Common myeloid progenitor, CD34-positive (primary cell): ENCODE data around the gene RB1.

Source experiments
- CTCF ChIA-PET: fragments of 350-600 bp; sonication (Branson Sonifier 250); formaldehyde crosslinking; loops from one replicate; lab custom pipeline; 2021; ENCODE audit warnings: antibody characterized with exemption; lab: Charles Lee
- POLR2A ChIA-PET: fragments of 350-600 bp; sonication (Branson Sonifier 250); formaldehyde crosslinking; loops from one replicate; lab custom pipeline; 2021; ENCODE audit warnings: antibody characterized with exemption; lab: Charles Lee
- DNase-seq, 3 donors: peaks; one replicate each; pipeline versions ENCODE4 v3.0.0 to v3.0.0-alpha.2; 2013
- H3K27ac ChIP-seq, 2 experiments: 1 replicate in 1 of 2; 2 replicates in 1 of 2; pipeline ENCODE4 v1.7.0; 2013; ENCODE audit warnings: inconsistent platforms in 2 of 2, low read length in 2 of 2, mild to moderate bottlenecking in 2 of 2, low read depth in 1 of 2, moderate library complexity in 1 of 2; ENCODE audit not compliant: severe bottlenecking in 2 of 2, insufficient read depth in 1 of 2, poor library complexity in 1 of 2
- H3K27me3 ChIP-seq, 5 experiments: replicated peaks in 2 of 5; 1 replicate in 3 of 5; 2 replicates in 2 of 5; pipeline versions ENCODE4 v1.6.1 to v1.7.0; 2013; ENCODE audit warnings: low read length in 4 of 5, mild to moderate bottlenecking in 2 of 5, moderate library complexity in 2 of 5, inconsistent platforms in 1 of 5; ENCODE audit not compliant: insufficient read depth in 5 of 5, control insufficient read depth in 4 of 5
- H3K36me3 ChIP-seq, 4 experiments: 1 replicate in 2 of 4; 2 replicates in 2 of 4; pipeline versions ENCODE4 v1.6.1 to v1.7.0; 2013; ENCODE audit warnings: low read length in 3 of 4, control low read depth in 1 of 4, mild to moderate bottlenecking in 1 of 4; ENCODE audit not compliant: control insufficient read depth in 4 of 4, insufficient read depth in 4 of 4
- H3K4me1 ChIP-seq, 4 experiments: 1 replicate in 3 of 4; 2 replicates in 1 of 4; pipeline versions ENCODE4 v1.6.1 to v1.7.1; 2013; ENCODE audit warnings: low read length in 3 of 4, mild to moderate bottlenecking in 3 of 4, control low read depth in 1 of 4, inconsistent platforms in 1 of 4, moderate library complexity in 1 of 4; ENCODE audit not compliant: control insufficient read depth in 4 of 4, insufficient read depth in 4 of 4; ENCODE audit errors: control extremely low read depth in 1 of 4
- H3K4me3 ChIP-seq, 7 experiments: 1 replicate in 4 of 7; 2 replicates in 3 of 7; pipeline versions ENCODE4 v1.5.1 to v1.7.0; 2013; ENCODE audit warnings: mild to moderate bottlenecking in 7 of 7, low read length in 6 of 7, moderate library complexity in 6 of 7, inconsistent platforms in 2 of 7, low read depth in 2 of 7, control low read depth in 1 of 7; ENCODE audit not compliant: insufficient read depth in 4 of 7, control insufficient read depth in 1 of 7; ENCODE audit errors: extremely low read depth in 1 of 7
- H3K9me3 ChIP-seq, 5 experiments: 1 replicate in 4 of 5; 2 replicates in 1 of 5; pipeline versions ENCODE4 v1.6.1 to v1.7.1; 2013; ENCODE audit warnings: low read length in 4 of 5, mild to moderate bottlenecking in 2 of 5, inconsistent platforms in 1 of 5, low read depth in 1 of 5, moderate library complexity in 1 of 5; ENCODE audit not compliant: control insufficient read depth in 4 of 5, insufficient read depth in 2 of 5; ENCODE audit errors: control extremely low read depth in 1 of 5
- WGBS: methylation state at CpG from one replicate; pipeline ENCODE4 v1.1.5; 2013; ENCODE audit not compliant: insufficient coverage; 5-methylcytosine and 5-hydroxymethylcytosine counted together

The RB1 gene

DNA sequence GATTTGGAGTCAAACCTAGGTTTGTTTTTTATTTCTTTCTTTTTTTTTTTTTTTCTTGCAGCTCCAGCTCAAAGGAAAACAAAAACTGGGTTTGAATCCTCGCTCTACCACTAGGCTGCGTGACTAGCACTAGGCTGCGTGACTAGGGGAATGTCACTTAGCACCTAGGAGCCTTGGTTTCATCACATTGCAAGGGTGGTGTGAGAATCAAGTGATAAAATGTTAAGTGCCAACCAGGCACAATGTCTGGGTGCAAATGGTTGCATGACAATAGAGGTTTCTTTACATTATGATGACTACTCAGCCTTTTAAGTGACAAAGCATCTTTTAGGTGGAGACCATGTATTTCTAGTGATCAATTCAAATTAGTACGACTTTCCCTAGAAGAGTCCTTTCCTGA is 201.5 kb downstream of the RB1 start:
- 71% methylated on average over 1 of the region's 4 CpGs for WGBS
- H3K27ac ChIP-seq = peak overlapping the region in 1 of 2 experiments; percentile 45
- H3K27me3 ChIP-seq = peaks cover 0 to 25% (median 5%) of the 10 kb centered on the region in 5 experiments
- POLR2A ChIA-PET = interaction anchor here (0.7 to 1.5 kb wide), 3 partner anchors 13 to 73 kb away, joined by 3 to 6 read pairs (median 5); partner anchors contain the start of gene RCBTB2
- peaks cover 14 to 74% (median 39%) of the 10 kb centered on the region in 4 experiments for H3K4me1 ChIP-seq
- no peak overlapping the region for H3K4me3 ChIP-seq
- H3K36me3 ChIP-seq = no peaks in the 10 kb centered on the region
- H3K9me3 ChIP-seq = no peaks in the 10 kb centered on the region
- CTCF ChIA-PET = interaction anchor here (1.2 to 1.8 kb wide), 4 partner anchors 9 to 356 kb away, joined by 3 to 8 read pairs (median 4); no protein-coding TSS in a partner anchor
- DNase-seq = peak in 2 of 3 donors; percentile 54 to 70

DNA sequence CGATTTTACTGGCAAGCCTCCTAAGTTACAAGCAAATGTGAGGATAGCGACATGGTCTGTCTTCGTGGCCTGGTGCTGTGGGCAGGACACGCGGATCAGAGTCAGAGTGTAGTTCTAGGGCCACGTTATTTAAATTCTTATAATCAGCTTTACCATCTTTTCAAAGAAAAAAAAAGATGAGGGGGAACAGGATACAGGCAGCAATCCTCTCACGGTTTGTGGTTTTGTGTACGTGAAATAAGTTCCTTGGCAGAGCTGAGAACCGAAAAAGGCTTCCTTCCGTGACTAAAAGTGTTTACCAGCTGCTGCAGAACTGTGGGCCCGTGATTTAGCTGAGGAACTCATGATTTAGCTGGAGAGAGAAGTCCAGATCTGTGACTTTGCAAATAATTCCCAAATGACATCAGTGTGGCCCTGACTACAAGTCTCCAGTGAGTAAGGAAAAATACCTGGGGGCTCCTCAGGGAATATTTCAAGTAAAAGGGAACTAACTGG is 202.1 kb downstream of the RB1 start:
- ChIA-PET POLR2A (interaction anchor here (0.7 to 1.5 kb wide), 3 partner anchors 11 to 27 kb away, joined by 3 to 6 read pairs (median 5); partner anchors contain the start of gene RCBTB2), CTCF (interaction anchor here (0.6 to 1.8 kb wide), 5 partner anchors 9 to 959 kb away, joined by 3 to 8 read pairs (median 3); no protein-coding TSS in a partner anchor)
- Histone ChIP-seq H3K4me3 (peak overlapping the region in 2 of 7 experiments; percentile 2 to 37), H3K27me3 (peaks cover 0 to 25% (median 5%) of the 10 kb centered on the region in 5 experiments), H3K27ac (peak overlapping the region; percentile 25 to 45), H3K4me1 (peaks cover 10 to 75% (median 37%) of the 10 kb centered on the region in 4 experiments), H3K9me3 (no peaks in the 10 kb centered on the region), H3K36me3 (no peaks in the 10 kb centered on the region)
- peak; percentile 97 to 99 (median 99) for DNase-seq
- WGBS = 0% methylated on average over 5 of the region's 11 CpGs

DNA sequence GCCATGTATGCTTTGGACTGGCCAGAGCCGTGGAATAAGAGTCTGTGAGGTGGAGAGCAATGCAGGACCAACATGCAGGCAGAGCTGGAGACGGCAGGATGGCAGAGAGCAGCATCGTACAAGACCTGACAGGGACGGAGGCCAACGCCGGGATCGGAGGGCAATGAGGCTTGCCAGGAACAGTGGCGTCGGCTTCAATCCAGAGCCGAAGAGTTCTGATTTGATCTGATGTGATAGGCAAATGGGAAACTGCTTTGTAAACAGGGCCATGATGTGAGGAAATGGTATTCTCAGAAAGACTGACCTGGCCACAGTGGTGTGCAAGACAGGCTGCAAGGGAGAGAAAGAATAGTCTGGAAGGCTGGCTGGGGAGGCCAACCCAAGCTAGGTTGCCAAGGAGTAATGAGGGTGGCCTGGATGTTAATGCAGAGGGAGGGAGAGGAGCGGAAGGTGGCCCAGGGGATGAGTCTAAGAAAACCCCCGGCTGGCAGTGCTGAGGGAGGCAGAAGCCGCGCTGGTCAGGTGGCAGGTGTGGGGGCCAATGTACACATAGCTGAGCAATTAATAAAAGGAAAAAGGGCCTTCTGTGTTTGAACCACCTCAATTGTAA is 202.6 kb downstream of the RB1 start:
- no peaks in the 10 kb centered on the region for H3K36me3 ChIP-seq

DNA sequence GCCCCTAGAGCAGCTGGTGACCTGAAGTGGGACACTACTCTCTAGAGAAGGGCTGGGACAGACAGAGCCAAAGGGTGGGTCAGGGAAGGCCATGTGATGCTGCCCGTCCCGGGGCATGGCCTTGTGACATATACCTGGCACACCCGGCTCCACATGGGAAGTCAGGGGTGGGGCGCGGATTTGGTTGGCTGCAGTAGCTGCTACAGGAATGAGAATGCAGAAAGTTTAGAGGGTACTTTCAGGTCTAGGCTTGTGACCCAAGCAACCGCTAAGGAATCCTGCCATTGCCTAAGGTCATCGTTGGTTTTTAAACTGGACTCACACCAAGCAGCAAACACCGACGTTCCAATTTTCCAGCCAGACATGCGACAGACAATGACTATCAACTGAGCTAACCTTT is 203.5 kb downstream of the RB1 start:
- CTCF ChIA-PET = interaction anchor here (0.5 to 1.1 kb wide), 3 partner anchors 22 to 154 kb away, joined by 3 to 4 read pairs (median 3); no protein-coding TSS in a partner anchor
- POLR2A ChIA-PET = no interaction called here
- Histone ChIP-seq H3K4me3 (no peak overlapping the region), H3K4me1 (peaks cover 10 to 64% (median 30%) of the 10 kb centered on the region in 4 experiments), H3K27me3 (peaks cover 0 to 29% (median 8%) of the 10 kb centered on the region in 5 experiments), H3K27ac (no peak overlapping the region), H3K36me3 (peaks cover 0 to 5% (median 1%) of the 10 kb centered on the region in 4 experiments), H3K9me3 (no peaks in the 10 kb centered on the region)
- no peak for DNase-seq
- WGBS = 97% methylated on average over 10 of the region's 10 CpGs

More for the DNA sequence above, 202.6 kb downstream of the RB1 start:
- POLR2A ChIA-PET = interaction anchor here (0.6 to 1.5 kb wide), 4 partner anchors 11 to 74 kb away, joined by 3 to 6 read pairs (median 4); partner anchors contain the start of gene RCBTB2
- peak overlapping the region; percentile 8 to 25 for H3K27ac ChIP-seq
- 48% methylated on average over 13 of the region's 14 CpGs for WGBS
- no peak for DNase-seq
- CTCF ChIA-PET = interaction anchor here (0.6 to 1.8 kb wide), 5 partner anchors 9 to 959 kb away, joined by 3 to 8 read pairs (median 3); no protein-coding TSS in a partner anchor
- peak overlapping the region in 3 of 7 experiments; percentile 2 to 37 (median 16) for H3K4me3 ChIP-seq
- H3K4me1 ChIP-seq = peaks cover 10 to 72% (median 32%) of the 10 kb centered on the region in 4 experiments
- H3K27me3 ChIP-seq = peaks cover 0 to 25% (median 5%) of the 10 kb centered on the region in 5 experiments
- no peaks in the 10 kb centered on the region for H3K9me3 ChIP-seq

DNA sequence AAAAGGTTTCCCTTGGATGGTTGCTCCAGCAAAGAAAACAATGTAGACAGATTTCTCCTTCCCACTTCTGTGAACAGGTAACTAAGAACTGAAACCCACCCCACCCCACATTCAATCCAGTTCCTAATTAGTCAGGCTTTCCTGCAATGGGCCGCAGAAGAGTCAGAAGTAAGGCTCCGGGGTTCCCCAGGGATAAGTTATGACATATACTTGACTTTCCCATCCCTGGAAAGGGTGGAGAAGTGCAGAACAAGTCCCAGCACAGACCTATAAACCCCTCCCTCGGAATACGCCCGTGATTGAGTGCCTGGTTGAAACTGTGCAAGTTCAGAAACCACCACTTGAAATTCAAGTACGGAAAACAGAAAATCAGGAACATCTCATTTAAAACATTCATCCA is 204.5 kb downstream of the RB1 start:
- 94% methylated on average over 6 of the region's 6 CpGs for WGBS
- POLR2A ChIA-PET = no interaction called here
- no peak overlapping the region for H3K27ac ChIP-seq

DNA sequence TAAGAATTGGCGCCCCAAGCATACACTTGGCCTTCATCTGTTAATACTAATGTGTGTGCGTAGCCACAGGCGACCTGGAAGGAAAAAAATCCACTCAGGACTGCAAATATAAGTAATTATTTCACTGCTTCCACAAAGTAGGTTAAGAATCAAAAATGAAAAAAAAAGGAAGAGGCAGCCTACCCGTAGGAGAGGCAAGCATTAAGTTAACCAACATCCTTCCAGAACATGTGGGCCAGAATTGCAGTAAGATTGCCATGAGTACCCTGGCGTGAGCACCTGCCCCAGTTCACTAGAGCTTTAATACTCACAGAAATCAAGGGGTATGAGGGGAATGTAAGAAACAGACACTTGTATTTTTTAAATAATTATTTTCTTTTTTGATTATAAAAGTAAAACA is 207.1 kb downstream of the RB1 start:
- POLR2A ChIA-PET = interaction anchor here (0.7 kb wide), 1 partner anchor 32 kb away, joined by 4 read pairs; no protein-coding TSS in a partner anchor
- CTCF ChIA-PET = interaction anchor here (1.7 kb wide), 1 partner anchor 10 kb away, joined by 4 read pairs; no protein-coding TSS in a partner anchor
- no peak overlapping the region for H3K4me3 ChIP-seq
- H3K4me1 ChIP-seq = peaks cover 7 to 35% (median 15%) of the 10 kb centered on the region in 4 experiments
- no peaks in the 10 kb centered on the region for H3K9me3 ChIP-seq
- no peak for DNase-seq
- H3K36me3 ChIP-seq = peaks cover 0 to 10% (median 3%) of the 10 kb centered on the region in 4 experiments
- WGBS = 100% methylated on average over 1 of the region's 5 CpGs
- no peak overlapping the region for H3K27ac ChIP-seq
- H3K27me3 ChIP-seq = peaks cover 0 to 21% (median 6%) of the 10 kb centered on the region in 5 experiments

More for the DNA sequence above, 204.5 kb downstream of the RB1 start:
- Histone ChIP-seq H3K27me3 (peaks cover 0 to 29% (median 8%) of the 10 kb centered on the region in 5 experiments), H3K4me3 (no peak overlapping the region), H3K4me1 (peaks cover 10 to 60% (median 30%) of the 10 kb centered on the region in 4 experiments), H3K9me3 (no peaks in the 10 kb centered on the region), H3K36me3 (peaks cover 0 to 10% (median 1%) of the 10 kb centered on the region in 4 experiments)
- CTCF ChIA-PET = interaction anchor here (0.8 to 1.9 kb wide), 3 partner anchors 21 to 26 kb away, joined by 3 to 5 read pairs (median 4); no protein-coding TSS in a partner anchor
- no peak for DNase-seq
